ENCODE measurements around the gene R3HDM4.

GRCh38 chr19:961866-962620 lies 49.0 kb upstream of the R3HDM4 start:
- TF ChIP-seq CTCF (IDR thresholded peaks at IDR 0.05; ENCODE audit: insufficient read depth, low read depth, low read length) = no peak
- TF ChIP-seq EZH2 (IDR thresholded peaks at IDR 0.05; ENCODE audit: insufficient read depth, low read length) = no peak
